Bronchial epithelial cell (primary cell): ENCODE results near the gene DMBX1. TPM values are rescaled to one million over a fixed set of nuclear protein-coding genes. Genes with fewer than 3 reads are reported as not detected.

ENCODE experiments used
- DNase-seq: peaks from one replicate; pipeline ENCODE4 v3.0.0-alpha.2; 2010; ENCODE audit warnings: low read depth
- FAIRE-seq: peaks from 2 replicates; lab custom pipeline; 2011; peaks lifted over from hg19 to GRCh38; lab: Jason Lieb, UNC
- H3K27me3 ChIP-seq: 2 replicates; pipeline ENCODE4 v1.5.1; 2011; ENCODE audit warnings: low read length; ENCODE audit not compliant: control insufficient read depth, insufficient read depth
- H3K36me3 ChIP-seq: 2 replicates; pipeline ENCODE4 v1.5.1; 2011; ENCODE audit warnings: low read length; ENCODE audit not compliant: control insufficient read depth, insufficient read depth
- H3K4me3 ChIP-seq: 2 replicates; pipeline ENCODE4 v1.5.1; 2011; ENCODE audit warnings: mild to moderate bottlenecking, low read depth, low read length, control low read depth
- CTCF ChIP-seq: IDR thresholded peaks from 2 replicates; pipeline ENCODE4 v1.5.1; 2011; ENCODE audit warnings: mild to moderate bottlenecking, moderate library complexity, low read length, control low read depth, inconsistent platforms; ENCODE audit not compliant: insufficient read depth, severe bottlenecking
- total RNA-seq: library from RNA; depleted of rRNA; stranded (reverse); fragments of >200 nt; gene quantifications from 2 replicates; pipeline ENCODE4 v1.2.1, GENCODE V29; 2014

Gene DMBX1
- total RNA-seq, 1 donor from 2014 or later = not detected

- DNase-seq = no peak
- Histone ChIP-seq H3K36me3 (no peaks in the 10 kb centered on the region), H3K27me3 (no peaks in the 10 kb centered on the region), H3K4me3 (no peak overlapping the region)
- FAIRE-seq = peak; percentile 7
- no peak for TF ChIP-seq CTCF
Observed at GRCh38 chr1:46517932-46518498, 28.4 kb downstream of the DMBX1 start.

- no peaks in the 10 kb centered on the region for H3K27me3 ChIP-seq
- H3K4me3 ChIP-seq = no peak overlapping the region
- DNase-seq (peak; percentile 30), FAIRE-seq (no peak)
- TF ChIP-seq CTCF = no peak
- H3K36me3 ChIP-seq = no peaks in the 10 kb centered on the region
Observed at GRCh38 chr1:46519209-46519608, 29.6 kb downstream of the DMBX1 start.

- no peak for TF ChIP-seq CTCF
- FAIRE-seq (peak; percentile 47), DNase-seq (peak; percentile 77)
Observed at GRCh38 chr1:46520063-46520911, 30.7 kb downstream of the DMBX1 start.

GRCh38 chr1:46521414-46521813 lies 31.8 kb downstream of the DMBX1 start:
- no peaks in the 10 kb centered on the region for H3K27me3 ChIP-seq
- no peaks in the 10 kb centered on the region for H3K36me3 ChIP-seq
- DNase-seq (no peak), FAIRE-seq (no peak)
- no peak overlapping the region for H3K4me3 ChIP-seq
- TF ChIP-seq CTCF = no peak

More at GRCh38 chr1:46520063-46520911, 30.7 kb downstream of the DMBX1 start:
- no peaks in the 10 kb centered on the region for H3K27me3 ChIP-seq
- H3K4me3 ChIP-seq = no peak overlapping the region
- H3K36me3 ChIP-seq = no peaks in the 10 kb centered on the region

GRCh38 chr1:46522184-46522968 lies 32.7 kb downstream of the DMBX1 start:
- DNase-seq (peak; percentile 77), FAIRE-seq (no peak)
- TF ChIP-seq CTCF = no peak
- Histone ChIP-seq H3K4me3 (no peak overlapping the region), H3K27me3 (no peaks in the 10 kb centered on the region), H3K36me3 (no peaks in the 10 kb centered on the region)
